ENCODE data around the gene GDF11. TPM values are rescaled to one million over a fixed set of nuclear protein-coding genes. Genes with fewer than 3 reads are reported as not detected.

GDF11 gene
- total RNA-seq, 2 experiments from 2014 or later: 4.4 to 6.6 TPM

- Mint-ChIP-seq H3K4me1 (ENCODE audit: low read depth) (peaks cover 37% of the 10 kb centered on the region), H3K36me3 (ENCODE audit: low read depth) (peaks cover 13% of the 10 kb centered on the region), H3K27ac (no peak overlapping the region), H3K4me3 (peak overlapping the region; percentile 9), H3K27me3 (peaks cover 27% of the 10 kb centered on the region), H3K9me3 (no peaks in the 10 kb centered on the region)
- H3K36me3 ChIP-seq (ENCODE audit: insufficient read depth, low read length): no peaks in the 10 kb centered on the region
- POLR2A ChIA-PET: no interaction called here
- no peak for DNase-seq
- no peak for ATAC-seq (ENCODE audit: poor library complexity)
- no peak for TF ChIP-seq CTCF (IDR thresholded peaks at IDR 0.05)
- H3K27me3 ChIP-seq (ENCODE audit: control insufficient read depth in 1 of 2, insufficient read depth in 2 of 2, low read length in 2 of 2): peaks cover 4 to 15% of the 10 kb centered on the region in 2 experiments
- CTCF ChIA-PET: interaction anchor here (1.5 kb wide), 1 partner anchor 18 kb away, joined by 3 read pairs; no protein-coding TSS in a partner anchor
- no peak overlapping the region for H3K27ac ChIP-seq (ENCODE audit: low read depth in 1 of 2, low read length in 2 of 2)
- intact Hi-C loops (cut with DNase I, micrococcal nuclease): no loop called here
- H3K9me3 ChIP-seq (ENCODE audit: control insufficient read depth in 1 of 2, insufficient read depth in 1 of 2, low read length in 2 of 2): no peaks in the 10 kb centered on the region
- no peak overlapping the region for H3K4me3 ChIP-seq (ENCODE audit: low read length)
- peaks cover 30% of the 10 kb centered on the region for H3K4me1 ChIP-seq (ENCODE audit: insufficient read depth, low read length)
Measured at GRCh38 chr12:55711786-55712553, 31.0 kb upstream of the GDF11 start.

GRCh38 chr12:55712700-55713415 lies 30.1 kb upstream of the GDF11 start:
- Histone ChIP-seq H3K27ac (ENCODE audit: low read depth in 1 of 2, low read length in 2 of 2) (no peak overlapping the region), H3K36me3 (ENCODE audit: insufficient read depth, low read length) (peaks cover 3% of the 10 kb centered on the region), H3K27me3 (ENCODE audit: control insufficient read depth in 1 of 2, insufficient read depth in 2 of 2, low read length in 2 of 2) (peaks cover 0 to 11% of the 10 kb centered on the region in 2 experiments), H3K9me3 (ENCODE audit: control insufficient read depth in 1 of 2, insufficient read depth in 1 of 2, low read length in 2 of 2) (no peaks in the 10 kb centered on the region), H3K4me1 (ENCODE audit: insufficient read depth, low read length) (peaks cover 32% of the 10 kb centered on the region), H3K4me3 (ENCODE audit: low read length) (no peak overlapping the region)
- no peaks in the 10 kb centered on the region for H3K9me3 Mint-ChIP-seq
- peaks cover 41% of the 10 kb centered on the region for H3K4me1 Mint-ChIP-seq (ENCODE audit: low read depth)
- no peak for TF ChIP-seq CTCF (IDR thresholded peaks at IDR 0.05)
- H3K27me3 Mint-ChIP-seq: peaks cover 23% of the 10 kb centered on the region
- H3K4me3 Mint-ChIP-seq: peak overlapping the region; percentile 9
- ChIA-PET POLR2A (no interaction called here), CTCF (no interaction called here)
- peaks cover 13% of the 10 kb centered on the region for H3K36me3 Mint-ChIP-seq (ENCODE audit: low read depth)
- DNase-seq (no peak), ATAC-seq (ENCODE audit: poor library complexity) (no peak)
- intact Hi-C loops (cut with DNase I, micrococcal nuclease): no loop called here
- H3K27ac Mint-ChIP-seq: no peak overlapping the region

- H3K4me1 ChIP-seq (ENCODE audit: insufficient read depth, low read length): peaks cover 29% of the 10 kb centered on the region
- H3K4me1 Mint-ChIP-seq (ENCODE audit: low read depth): peaks cover 40% of the 10 kb centered on the region
- intact Hi-C loops (cut with DNase I, micrococcal nuclease): no loop called here
- peaks cover 0 to 6% of the 10 kb centered on the region in 2 experiments for H3K27me3 ChIP-seq (ENCODE audit: control insufficient read depth in 1 of 2, insufficient read depth in 2 of 2, low read length in 2 of 2)
- H3K27ac ChIP-seq (ENCODE audit: low read depth in 1 of 2, low read length in 2 of 2): no peak overlapping the region
- no peaks in the 10 kb centered on the region for H3K9me3 Mint-ChIP-seq
- H3K36me3 ChIP-seq (ENCODE audit: insufficient read depth, low read length): peaks cover 4% of the 10 kb centered on the region
- H3K27ac Mint-ChIP-seq: no peak overlapping the region
- ChIA-PET CTCF (no interaction called here), POLR2A (no interaction called here)
- H3K4me3 Mint-ChIP-seq: peak overlapping the region; percentile 36
- peaks cover 16% of the 10 kb centered on the region for H3K27me3 Mint-ChIP-seq
- no peak for DNase-seq
- ATAC-seq (ENCODE audit: poor library complexity): no peak
- H3K4me3 ChIP-seq (ENCODE audit: low read length): no peak overlapping the region
- H3K36me3 Mint-ChIP-seq (ENCODE audit: low read depth): peaks cover 13% of the 10 kb centered on the region
- H3K9me3 ChIP-seq (ENCODE audit: control insufficient read depth in 1 of 2, insufficient read depth in 1 of 2, low read length in 2 of 2): no peaks in the 10 kb centered on the region
- TF ChIP-seq CTCF (IDR thresholded peaks at IDR 0.05): no peak
Measured at GRCh38 chr12:55713721-55714120, 29.2 kb upstream of the GDF11 start.

Measured in CD4-positive, alpha-beta T cell (primary cell).